ENCODE measurements around the gene PLPP4. TPM values are rescaled to one million over a fixed set of nuclear protein-coding genes. Genes with fewer than 3 reads are reported as not detected.

PLPP4 gene
- total RNA-seq, 1 experiment from 2014 or later: not detected

- WGBS (ENCODE audit: extremely low coverage, insufficient read length, low lambda C conversion rate): no CpG with 5 or more reads among the region's 5 CpGs
- H3K18ac ChIP-seq (ENCODE audit: insufficient read length, low read depth, low read length): no peak overlapping the region
- Mint-ChIP-seq H3K4me1 (peaks cover 8 to 12% of the 10 kb centered on the region in 2 experiments), H3K27ac (no peak overlapping the region), H3K4me3 (no peak overlapping the region), H3K27me3 (ENCODE audit: low read depth) (peaks cover 68% of the 10 kb centered on the region), H3K9me3 (no peaks in the 10 kb centered on the region), H3K36me3 (ENCODE audit: insufficient read depth in 1 of 3, low read depth in 3 of 3) (no peaks in the 10 kb centered on the region; a peak in 1 of 7 replicates)
- no peak overlapping the region for H4K5ac ChIP-seq (ENCODE audit: insufficient read length, low read depth, low read length)
- H3K56ac ChIP-seq (ENCODE audit: insufficient read length, low read depth, low read length): no peak overlapping the region
- no peak overlapping the region for H3K9ac ChIP-seq (ENCODE audit: extremely low read depth, insufficient read length, low read length)
- H2BK5ac ChIP-seq (ENCODE audit: insufficient read length, low read length): no peak overlapping the region
- H3K4me1 ChIP-seq (ENCODE audit: insufficient read depth, low read length): no peaks in the 10 kb centered on the region
- no peak overlapping the region for H2BK20ac ChIP-seq (ENCODE audit: low read depth, low read length, poor library complexity, severe bottlenecking)
- no peak overlapping the region for H2AFZ ChIP-seq (ENCODE audit: low read length)
- no peak overlapping the region for H3K4ac ChIP-seq (ENCODE audit: low read depth, low read length)
- H3K27me3 ChIP-seq (ENCODE audit: insufficient read depth, low read length): peaks cover 20% of the 10 kb centered on the region; the same call in 1 of the 2 replicates
- no peaks in the 10 kb centered on the region for H3K79me1 ChIP-seq (ENCODE audit: insufficient read depth, low read depth, low read length, poor library complexity, severe bottlenecking)
- no peaks in the 10 kb centered on the region for H3K79me2 ChIP-seq (ENCODE audit: insufficient read depth, low read length)
- peaks cover 11% of the 10 kb centered on the region for H3K23me2 ChIP-seq (ENCODE audit: insufficient read length, low read depth, low read length, poor library complexity, severe bottlenecking)
- H3K27ac ChIP-seq (ENCODE audit: insufficient read length, low read depth, low read length): no peak overlapping the region
- no peak for TF ChIP-seq CTCF (conservative IDR thresholded peaks at IDR 0.05)
- H3K14ac ChIP-seq (ENCODE audit: insufficient read depth, low read length): no peak overlapping the region
- H4K8ac ChIP-seq (replicated peaks; ENCODE audit: insufficient read length, low read depth, low read length): no peak overlapping the region
- H3K4me2 ChIP-seq (ENCODE audit: insufficient read depth, insufficient read length, low read length): no peak overlapping the region
- no peak for DNase-seq
- H2BK15ac ChIP-seq (ENCODE audit: low read depth, low read length): no peak overlapping the region
- no peaks in the 10 kb centered on the region for H4K20me1 ChIP-seq (ENCODE audit: control insufficient read depth, insufficient read depth, insufficient read length)
- H2AK5ac ChIP-seq (ENCODE audit: insufficient read length, low read length): no peak overlapping the region
- no peak overlapping the region for H2BK12ac ChIP-seq (ENCODE audit: insufficient read length, low read depth, low read length)
- no peak overlapping the region for H4K91ac ChIP-seq (ENCODE audit: insufficient read length, low read depth, low read length)
- no peak overlapping the region for H3K23ac ChIP-seq (ENCODE audit: insufficient read length, low read depth, low read length)
- H3T11ph ChIP-seq (ENCODE audit: low read length): no peak overlapping the region
- H2BK120ac ChIP-seq (ENCODE audit: low read depth, low read length, poor library complexity, severe bottlenecking): no peak overlapping the region
- H3K9me3 ChIP-seq (ENCODE audit: control insufficient read depth, low read depth, low read length): no peaks in the 10 kb centered on the region
Observed at GRCh38 chr10:120459185-120459584, 2.2 kb downstream of the PLPP4 start.

All from H9 (cell line).